Choroid plexus epithelial cell (primary cell): Measurements from ENCODE around the gene GOT1.

ENCODE experiments used
- DNase-seq: peaks from one replicate; pipeline ENCODE4 v3.0.0-alpha.2; 2010; ENCODE audit warnings: low read depth
- H3K4me3 ChIP-seq: 2 replicates; pipeline ENCODE4 v1.5.1; 2011; ENCODE audit warnings: low read depth, mild to moderate bottlenecking, control low read depth, low read length, moderate library complexity
- CTCF ChIP-seq: conservative IDR thresholded peaks from 2 replicates; pipeline ENCODE4 v1.5.1; 2011; ENCODE audit warnings: low read depth, mild to moderate bottlenecking, control low read depth, inconsistent platforms, low read length, moderate library complexity

The GOT1 gene

DNA sequence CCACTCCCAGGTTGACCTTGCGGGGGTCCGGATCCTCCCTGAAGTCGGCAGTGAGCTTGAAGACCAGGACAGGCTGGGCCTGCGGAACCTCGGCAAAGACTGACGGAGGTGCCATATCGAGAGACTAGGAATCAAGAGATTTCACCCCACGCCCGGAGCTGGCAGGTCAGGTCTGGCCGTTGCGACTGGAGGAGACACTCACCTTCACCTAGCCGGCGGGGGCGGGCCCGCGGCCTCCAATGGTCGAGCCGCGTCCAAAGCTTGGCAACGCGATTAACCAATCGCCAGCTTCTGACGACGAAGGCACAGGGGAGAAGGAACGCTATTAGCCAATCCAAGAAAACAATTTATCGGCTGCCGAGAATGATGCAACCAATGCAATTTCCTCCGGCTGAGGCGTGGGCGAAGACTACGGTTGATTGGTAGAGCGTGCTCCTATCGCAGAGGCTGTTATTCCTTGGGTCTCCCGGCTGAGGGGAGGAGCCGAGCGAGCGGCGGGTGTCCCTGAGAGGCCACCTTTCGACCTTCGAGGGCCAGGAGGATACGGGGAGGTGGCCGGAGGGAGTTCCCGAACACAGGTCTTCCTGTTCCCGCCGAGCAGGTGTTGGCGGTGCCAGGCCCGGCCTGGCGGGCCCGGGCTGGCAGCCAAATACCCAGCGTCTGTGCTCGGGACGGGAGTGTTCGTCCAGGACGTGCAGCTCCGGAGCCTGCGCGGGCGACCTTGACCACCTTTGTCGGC is at the start of gene GOT1:
TSS of gene GOT1 (minus strand) at position 174 of the 739 bp plus-strand sequence. CDS start at position 115, 59 bp downstream.
- H3K4me3 ChIP-seq: peak within 1 kb of the TSS; percentile 90
- no peak for TF ChIP-seq CTCF
- DNase-seq: peak; percentile 99

- no peak overlapping the region for H3K4me3 ChIP-seq
- TF ChIP-seq CTCF: no peak
Measured at GRCh38 chr10:99470327-99470726, 39.9 kb upstream of the GOT1 start.

DNA sequence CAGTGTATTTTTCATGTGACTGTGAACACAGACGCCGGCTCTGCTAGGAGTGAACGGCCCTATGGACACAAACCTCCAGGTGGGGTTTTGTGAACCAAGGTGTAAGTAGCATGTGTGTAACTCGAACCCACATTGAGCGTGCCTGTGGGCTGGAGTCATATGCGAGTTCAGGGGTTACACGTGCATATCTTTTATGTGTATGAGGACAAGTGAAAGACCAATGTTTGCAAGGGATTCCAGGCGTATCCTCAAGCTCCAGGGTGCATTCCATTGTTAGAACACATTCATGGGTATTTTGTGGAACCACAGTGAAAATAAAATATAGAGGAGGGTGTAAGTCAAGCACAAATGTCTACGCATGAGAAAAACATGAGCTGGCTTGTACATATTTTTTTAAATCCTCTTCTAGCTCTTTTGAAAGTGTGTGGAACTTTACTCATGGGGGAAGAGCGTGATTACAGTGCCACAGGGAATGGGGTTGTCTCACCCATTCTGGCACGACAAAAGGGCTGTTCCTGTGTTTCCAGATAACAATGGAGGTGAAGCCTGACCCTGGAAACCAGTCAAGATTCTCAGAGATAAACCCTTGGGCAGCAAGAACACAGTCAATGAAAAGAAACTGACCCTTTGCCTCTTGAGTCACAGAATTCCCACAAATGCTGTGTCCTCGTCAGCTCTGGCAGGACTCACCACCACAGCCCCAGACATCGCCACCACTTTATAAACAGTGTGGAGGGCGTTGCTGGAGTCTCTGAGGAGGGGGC is 37.0 kb upstream of the GOT1 start:
- H3K4me3 ChIP-seq: no peak overlapping the region
- no peak for TF ChIP-seq CTCF
- no peak for DNase-seq

More at GRCh38 chr10:99470327-99470726, 39.9 kb upstream of the GOT1 start:
- no peak for DNase-seq

DNA sequence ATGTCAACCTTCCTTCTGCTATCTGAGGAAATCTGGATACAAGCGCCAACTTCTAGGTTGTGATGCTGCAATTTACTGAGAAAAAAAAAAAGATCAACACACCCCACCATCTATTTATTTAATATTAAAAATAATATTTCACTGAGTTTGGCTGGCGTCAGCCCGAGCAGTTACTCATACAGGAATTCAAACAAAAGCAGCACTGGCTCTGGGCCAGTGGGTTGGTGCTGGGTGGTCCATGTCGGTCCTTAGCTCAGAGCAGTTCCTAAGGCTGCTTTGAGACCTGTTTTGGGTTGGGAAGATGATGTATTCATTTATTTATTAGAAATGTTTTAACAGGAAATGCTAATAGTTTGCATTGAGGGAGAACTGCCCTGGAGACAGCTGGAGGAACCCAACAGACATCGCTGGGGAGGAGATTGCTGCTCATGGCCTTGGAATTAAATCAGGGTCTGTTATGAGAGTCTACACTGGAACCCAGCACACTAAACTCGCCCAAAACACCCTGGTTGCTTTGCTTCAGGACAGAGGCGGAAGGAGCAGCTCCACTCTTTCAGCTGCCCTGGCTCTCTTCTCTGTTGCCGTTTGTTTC is 36.3 kb upstream of the GOT1 start:
- TF ChIP-seq CTCF: no peak
- DNase-seq: no peak
- H3K4me3 ChIP-seq: no peak overlapping the region

DNA sequence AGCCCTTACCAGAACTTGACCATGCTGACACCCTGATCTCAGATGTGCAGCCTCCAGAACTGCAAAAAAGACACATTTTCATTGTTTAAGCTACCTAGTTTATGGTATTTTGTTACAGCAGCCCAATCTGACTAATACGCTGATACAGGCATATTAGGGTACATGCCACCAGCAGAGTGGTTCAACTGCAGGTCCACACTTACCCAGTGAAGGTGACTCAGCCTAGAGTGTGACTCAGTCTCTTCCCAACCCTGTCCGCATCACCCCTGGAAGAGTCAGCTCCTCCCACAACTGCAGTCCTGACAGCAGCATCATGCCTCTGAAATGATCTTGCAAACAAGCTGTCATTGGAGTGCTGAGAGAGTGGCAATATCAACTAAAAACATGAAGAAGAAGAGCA is 30.8 kb upstream of the GOT1 start:
- DNase-seq: peak; percentile 34
- no peak for TF ChIP-seq CTCF

DNA sequence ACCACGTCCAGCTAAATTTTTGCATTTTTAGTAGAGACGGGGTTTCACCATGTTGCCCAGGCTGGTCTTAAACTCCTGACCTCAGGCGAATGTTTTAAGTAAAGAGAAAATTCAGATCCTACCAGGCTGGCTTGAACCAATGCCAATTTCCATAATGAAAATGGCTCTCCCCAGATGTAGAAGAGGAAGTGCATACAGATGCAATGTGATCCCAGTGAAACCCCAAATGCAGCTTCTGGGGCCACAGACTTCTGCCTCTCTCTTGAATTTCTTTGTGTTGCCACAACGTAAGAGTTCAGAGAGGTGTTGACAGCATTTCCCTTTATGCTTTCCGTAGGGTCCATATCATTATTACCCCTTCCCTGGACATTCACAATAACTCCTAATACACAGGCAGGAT is 29.6 kb upstream of the GOT1 start:
- no peak overlapping the region for H3K4me3 ChIP-seq
- TF ChIP-seq CTCF: no peak
- DNase-seq: no peak

More for the DNA sequence above, 30.8 kb upstream of the GOT1 start:
- H3K4me3 ChIP-seq: no peak overlapping the region
